ENCODE results near the gene ATP10A. TPM values are rescaled to one million over a fixed set of nuclear protein-coding genes. Genes with fewer than 3 reads are reported as not detected.

The ATP10A gene
- total and polyA plus RNA-seq, 2 experiments from 2014 or later, result 0.75 to 0.77 TPM

GRCh38 chr15:25674913-25675312 is 188.2 kb downstream of the ATP10A start:
- Histone ChIP-seq H3K27me3 (no peaks in the 10 kb centered on the region), H3K4me1 (ENCODE audit: insufficient read depth) (peaks cover 16% of the 10 kb centered on the region), H2AFZ (no peak overlapping the region), H4K20me1 (ENCODE audit: insufficient read depth, poor library complexity, severe bottlenecking) (no peaks in the 10 kb centered on the region), H3K9me2 (replicated peaks; ENCODE audit: insufficient read depth) (no peaks in the 10 kb centered on the region), H3K4me2 (no peak overlapping the region), H3K79me2 (no peaks in the 10 kb centered on the region), H3K36me3 (replicated peaks; ENCODE audit: insufficient read depth, low read depth) (no peaks in the 10 kb centered on the region), H3K9me3 (ENCODE audit: low read depth) (no peaks in the 10 kb centered on the region), H3K27ac (no peak overlapping the region), H3K4me3 (no peak overlapping the region)
- no peak for DNase-seq (ENCODE audit: low spot score)
- TF ChIP-seq EZH2phosphoT487 (IDR thresholded peaks at IDR 0.05; ENCODE audit: low read depth, severe bottlenecking, unreplicated experiment) (no peak), EZH2 (IDR thresholded peaks at IDR 0.05; ENCODE audit: borderline replicate concordance) (no peak), CTCF (IDR thresholded peaks at IDR 0.05; ENCODE audit: poor library complexity) (no peak)
- 76% methylated on average over 11 of the region's 12 CpGs for WGBS (ENCODE audit: low lambda C conversion rate, missing lambda C conversion rate)

- Histone ChIP-seq H3K4me2 (no peak overlapping the region), H3K4me3 (no peak overlapping the region), H3K27ac (no peak overlapping the region), H3K4me1 (ENCODE audit: insufficient read depth) (peaks cover 22% of the 10 kb centered on the region), H3K9me3 (ENCODE audit: low read depth) (no peaks in the 10 kb centered on the region), H3K27me3 (no peaks in the 10 kb centered on the region), H4K20me1 (ENCODE audit: insufficient read depth, poor library complexity, severe bottlenecking) (no peaks in the 10 kb centered on the region), H2AFZ (no peak overlapping the region), H3K36me3 (replicated peaks; ENCODE audit: insufficient read depth, low read depth) (no peaks in the 10 kb centered on the region), H3K9me2 (replicated peaks; ENCODE audit: insufficient read depth) (no peaks in the 10 kb centered on the region), H3K79me2 (no peaks in the 10 kb centered on the region)
- no peak for DNase-seq (ENCODE audit: low spot score)
- no peak for TF ChIP-seq EZH2 (IDR thresholded peaks at IDR 0.05; ENCODE audit: borderline replicate concordance)
- 94% methylated on average over 8 of the region's 8 CpGs for WGBS (ENCODE audit: low lambda C conversion rate, missing lambda C conversion rate)
These were observed 189.2 kb downstream of the ATP10A start for GRCh38 chr15:25673972-25674371.

GRCh38 chr15:25673351-25673750 is 189.8 kb downstream of the ATP10A start:
- Histone ChIP-seq H3K4me2 (no peak overlapping the region), H3K4me1 (ENCODE audit: insufficient read depth) (peaks cover 22% of the 10 kb centered on the region), H3K9me2 (replicated peaks; ENCODE audit: insufficient read depth) (no peaks in the 10 kb centered on the region), H4K20me1 (ENCODE audit: insufficient read depth, poor library complexity, severe bottlenecking) (no peaks in the 10 kb centered on the region), H3K27me3 (no peaks in the 10 kb centered on the region), H3K36me3 (replicated peaks; ENCODE audit: insufficient read depth, low read depth) (no peaks in the 10 kb centered on the region), H3K9me3 (ENCODE audit: low read depth) (no peaks in the 10 kb centered on the region), H3K4me3 (no peak overlapping the region), H3K27ac (no peak overlapping the region), H3K79me2 (no peaks in the 10 kb centered on the region), H2AFZ (no peak overlapping the region)
- TF ChIP-seq EZH2phosphoT487 (IDR thresholded peaks at IDR 0.05; ENCODE audit: low read depth, severe bottlenecking, unreplicated experiment), result no peak
- no peak for TF ChIP-seq EZH2 (IDR thresholded peaks at IDR 0.05; ENCODE audit: borderline replicate concordance)
- TF ChIP-seq CTCF (IDR thresholded peaks at IDR 0.05; ENCODE audit: poor library complexity), result no peak
- DNase-seq (ENCODE audit: low spot score), result no peak
- 85% methylated on average over 9 of the region's 9 CpGs for WGBS (ENCODE audit: low lambda C conversion rate, missing lambda C conversion rate)

GRCh38 chr15:25671132-25671531 is 192.0 kb downstream of the ATP10A start:
- Histone ChIP-seq H4K20me1 (ENCODE audit: insufficient read depth, poor library complexity, severe bottlenecking) (no peaks in the 10 kb centered on the region), H3K27me3 (no peaks in the 10 kb centered on the region), H3K79me2 (no peaks in the 10 kb centered on the region), H3K9me2 (replicated peaks; ENCODE audit: insufficient read depth) (no peaks in the 10 kb centered on the region), H3K36me3 (replicated peaks; ENCODE audit: insufficient read depth, low read depth) (no peaks in the 10 kb centered on the region), H3K27ac (peak overlapping the region; percentile 42), H3K4me2 (peak overlapping the region; percentile 74), H3K4me3 (no peak overlapping the region), H3K4me1 (ENCODE audit: insufficient read depth) (peaks cover 22% of the 10 kb centered on the region), H2AFZ (no peak overlapping the region), H3K9me3 (ENCODE audit: low read depth) (no peaks in the 10 kb centered on the region)
- no peak for TF ChIP-seq EZH2phosphoT487 (IDR thresholded peaks at IDR 0.05; ENCODE audit: low read depth, severe bottlenecking, unreplicated experiment)
- WGBS (ENCODE audit: low lambda C conversion rate, missing lambda C conversion rate), result 17% methylated on average over 6 of the region's 6 CpGs
- peak; percentile 34 for DNase-seq (ENCODE audit: low spot score)
